Ishikawa (cell line): ENCODE measurements around the gene PUSL1.
A peak's percentile ranks its signal among the peaks of the same experiment; 100 is the strongest.

Source experiments
- CEBPB ChIP-seq: IDR thresholded peaks from 2 replicates; pipeline ENCODE4 v1.6.1; 2012
- CREB1 ChIP-seq: IDR thresholded peaks from 2 replicates; pipeline ENCODE4 v1.6.1; 2012; ENCODE audit warnings: low read depth
- EGR1 ChIP-seq: IDR thresholded peaks from 2 replicates; pipeline ENCODE4 v1.6.1; 2012
- EP300 ChIP-seq: IDR thresholded peaks from 2 replicates; pipeline ENCODE4 v1.6.1; 2012; ENCODE audit warnings: borderline replicate concordance
- FOXM1 ChIP-seq: IDR thresholded peaks from 2 replicates; pipeline ENCODE4 v1.6.1; 2012; ENCODE audit warnings: low read depth, borderline replicate concordance
- MAX ChIP-seq: IDR thresholded peaks from 2 replicates; pipeline ENCODE4 v1.6.1; 2012
- NFIC ChIP-seq: IDR thresholded peaks from 2 replicates; pipeline ENCODE4 v1.6.1; 2012
- RAD21 ChIP-seq: IDR thresholded peaks from 2 replicates; pipeline ENCODE4 v1.6.1; 2012; ENCODE audit warnings: low read depth
- REST ChIP-seq: IDR thresholded peaks from 2 replicates; pipeline ENCODE4 v1.6.1; 2012; ENCODE audit warnings: low read depth, mild to moderate bottlenecking
- TAF1 ChIP-seq: IDR thresholded peaks from 2 replicates; pipeline ENCODE4 v1.6.1; 2012; ENCODE audit warnings: low read depth, mild to moderate bottlenecking
- TCF12 ChIP-seq: IDR thresholded peaks from 2 replicates; pipeline ENCODE4 v1.6.1; 2012; ENCODE audit warnings: low read depth
- TEAD4 ChIP-seq: IDR thresholded peaks from 2 replicates; pipeline ENCODE4 v1.6.1; 2012
- YY1 ChIP-seq: IDR thresholded peaks from 2 replicates; pipeline ENCODE4 v1.6.1; 2012; ENCODE audit warnings: low read depth
- ZBTB7A ChIP-seq: IDR thresholded peaks from 2 replicates; pipeline ENCODE4 v1.6.1; 2012; ENCODE audit warnings: low read depth
- TF ChIP-seq, protein P1 (sequence below): IDR thresholded peaks from 2 replicates; pipeline ENCODE4 v1.6.1; 2012

The PUSL1 gene

GRCh38 chr1:1280782-1281481 lies 27.5 kb upstream of the PUSL1 start:
- TF ChIP-seq CREB1 (no peak), EGR1 (no peak), TCF12 (no peak), EP300 (no peak), RAD21 (no peak), ZBTB7A (no peak), REST (no peak), YY1 (no peak), CEBPB (no peak), TEAD4 (no peak), FOXM1 (no peak), NFIC (no peak), MAX (no peak), TAF1 (no peak)
- TF ChIP-seq, protein P1, sequence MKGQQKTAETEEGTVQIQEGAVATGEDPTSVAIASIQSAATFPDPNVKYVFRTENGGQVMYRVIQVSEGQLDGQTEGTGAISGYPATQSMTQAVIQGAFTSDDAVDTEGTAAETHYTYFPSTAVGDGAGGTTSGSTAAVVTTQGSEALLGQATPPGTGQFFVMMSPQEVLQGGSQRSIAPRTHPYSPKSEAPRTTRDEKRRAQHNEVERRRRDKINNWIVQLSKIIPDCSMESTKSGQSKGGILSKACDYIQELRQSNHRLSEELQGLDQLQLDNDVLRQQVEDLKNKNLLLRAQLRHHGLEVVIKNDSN, result no peak

DNA sequence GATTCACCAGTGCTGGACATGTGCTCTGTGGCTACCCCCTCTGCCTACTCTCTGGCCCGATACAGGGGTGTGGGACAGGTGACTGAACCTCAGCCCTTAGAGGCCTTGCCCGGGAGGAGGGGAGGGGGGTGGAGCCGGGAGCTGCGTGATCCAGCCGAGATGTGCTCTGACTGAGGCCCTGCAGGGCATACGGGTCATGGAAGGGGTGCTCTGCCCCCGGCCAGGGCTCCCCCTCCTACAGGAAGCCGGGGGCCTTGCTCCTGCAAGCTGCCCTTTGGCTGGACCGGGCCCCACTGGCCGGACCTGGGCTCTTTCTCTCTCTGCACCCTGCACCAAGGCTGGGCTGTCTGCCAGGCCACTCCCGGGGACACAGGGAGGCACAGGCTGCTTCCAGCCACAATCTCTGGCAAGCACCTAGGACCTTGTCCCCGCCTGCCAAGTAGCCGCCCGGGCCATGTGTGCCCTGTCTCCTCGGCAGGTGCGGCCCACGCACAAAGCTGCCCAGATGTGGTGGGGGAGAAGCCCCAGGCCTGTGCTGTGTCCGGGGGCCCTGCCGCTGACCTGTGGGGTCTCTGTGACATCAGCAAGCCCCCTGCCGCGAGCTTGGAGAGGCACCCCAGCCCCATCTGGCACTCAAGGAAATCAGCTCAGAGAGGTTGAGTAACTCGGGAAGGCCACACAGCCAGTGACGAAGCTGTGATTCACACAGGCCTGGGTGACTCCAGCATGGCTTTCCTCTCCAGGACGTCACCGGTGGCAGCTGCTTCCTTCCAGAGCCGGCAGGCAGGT lies 26.7 kb upstream of the PUSL1 start:
- TF ChIP-seq EGR1 (0 out of 2 replicates have a peak, but pooled peaks have one; percentile 12), TAF1 (no peak), CEBPB (no peak), NFIC (peak; percentile 68), ZBTB7A (peak; percentile 37; the same call in 1 of the 2 replicates)

DNA sequence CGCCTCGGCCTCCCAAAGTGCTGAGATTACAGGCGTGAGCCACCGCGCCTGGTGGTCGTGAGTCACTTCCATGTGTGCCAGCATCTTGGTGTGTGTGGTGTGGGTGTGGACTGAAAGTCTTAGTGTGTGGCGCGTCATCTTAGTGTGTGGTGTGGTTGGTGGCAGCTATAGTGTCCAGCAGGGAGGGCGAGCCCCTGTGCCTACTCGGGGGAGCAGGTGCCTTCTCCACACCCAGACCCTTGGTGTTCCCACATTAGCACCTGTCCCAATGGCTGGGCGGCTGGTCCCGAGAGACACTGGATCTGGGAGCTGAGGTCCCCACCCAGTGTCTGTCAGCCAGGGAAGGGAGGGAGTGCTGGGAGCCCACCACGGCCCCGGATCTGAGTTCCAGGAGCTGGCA lies 25.4 kb upstream of the PUSL1 start:
- TF ChIP-seq CREB1, result no peak
- no peak for TF ChIP-seq FOXM1
- no peak for TF ChIP-seq CEBPB
- TF ChIP-seq, protein P1, result no peak
- no peak for TF ChIP-seq REST

DNA sequence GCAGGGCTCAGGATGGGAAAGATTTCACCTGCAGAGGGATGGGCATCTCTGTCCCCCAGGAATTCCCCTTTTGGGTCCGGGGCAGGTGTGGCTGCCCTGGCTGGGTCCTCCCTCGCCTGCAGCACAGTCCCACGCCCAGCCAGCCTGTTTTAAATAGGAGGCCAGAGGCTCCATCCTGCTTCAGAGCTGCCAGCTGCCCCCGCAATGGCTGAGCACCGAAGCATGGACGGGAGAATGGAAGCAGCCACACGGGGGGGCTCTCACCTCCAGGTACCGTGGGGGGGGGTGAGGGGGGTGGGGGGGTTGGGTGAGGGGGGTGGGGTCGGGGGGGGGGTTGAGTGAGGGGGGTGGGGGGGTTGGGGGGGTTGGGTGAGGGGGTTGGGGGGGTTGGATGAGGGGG lies 24.6 kb upstream of the PUSL1 start:
- TF ChIP-seq ZBTB7A, result no peak
- peak; percentile 85 for TF ChIP-seq EGR1

- TF ChIP-seq NFIC (no peak), RAD21 (no peak), FOXM1 (no peak), TCF12 (no peak), ZBTB7A (0 out of 2 replicates have a peak, but pooled peaks have one; percentile 24)
Observed at GRCh38 chr1:1284221-1285101, 23.9 kb upstream of the PUSL1 start.

GRCh38 chr1:1285102-1285571 lies 23.3 kb upstream of the PUSL1 start:
- TF ChIP-seq TCF12, result no peak
- no peak for TF ChIP-seq YY1
- TF ChIP-seq RAD21, result no peak
- no peak for TF ChIP-seq MAX
- TF ChIP-seq, protein P1, result no peak
- no peak for TF ChIP-seq CREB1
- TF ChIP-seq CEBPB, result no peak
- TF ChIP-seq NFIC, result no peak
